ENCODE results near the gene TSGA10IP.

DNA sequence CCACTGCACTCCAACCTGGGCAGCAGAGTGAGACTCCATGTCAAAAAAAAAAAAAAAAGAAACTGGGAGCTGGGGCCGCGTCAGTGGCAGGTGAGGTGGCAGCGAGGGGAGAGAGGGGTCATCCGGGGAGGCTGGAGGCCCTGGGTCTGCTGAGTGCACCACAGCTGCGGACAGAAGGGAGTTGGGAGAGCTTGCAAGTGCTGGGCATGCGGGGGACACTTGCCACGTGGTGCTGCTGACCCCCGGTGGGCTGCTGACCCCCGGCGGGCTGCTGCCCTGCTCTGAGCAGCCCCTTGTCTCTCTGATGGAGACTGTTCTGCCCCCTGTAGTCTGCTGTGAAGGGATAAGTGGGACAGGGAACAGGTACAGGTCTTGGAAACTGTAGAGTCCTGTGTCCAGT, 23.4 kb upstream of the TSGA10IP start:
- TF ChIP-seq, protein P1, sequence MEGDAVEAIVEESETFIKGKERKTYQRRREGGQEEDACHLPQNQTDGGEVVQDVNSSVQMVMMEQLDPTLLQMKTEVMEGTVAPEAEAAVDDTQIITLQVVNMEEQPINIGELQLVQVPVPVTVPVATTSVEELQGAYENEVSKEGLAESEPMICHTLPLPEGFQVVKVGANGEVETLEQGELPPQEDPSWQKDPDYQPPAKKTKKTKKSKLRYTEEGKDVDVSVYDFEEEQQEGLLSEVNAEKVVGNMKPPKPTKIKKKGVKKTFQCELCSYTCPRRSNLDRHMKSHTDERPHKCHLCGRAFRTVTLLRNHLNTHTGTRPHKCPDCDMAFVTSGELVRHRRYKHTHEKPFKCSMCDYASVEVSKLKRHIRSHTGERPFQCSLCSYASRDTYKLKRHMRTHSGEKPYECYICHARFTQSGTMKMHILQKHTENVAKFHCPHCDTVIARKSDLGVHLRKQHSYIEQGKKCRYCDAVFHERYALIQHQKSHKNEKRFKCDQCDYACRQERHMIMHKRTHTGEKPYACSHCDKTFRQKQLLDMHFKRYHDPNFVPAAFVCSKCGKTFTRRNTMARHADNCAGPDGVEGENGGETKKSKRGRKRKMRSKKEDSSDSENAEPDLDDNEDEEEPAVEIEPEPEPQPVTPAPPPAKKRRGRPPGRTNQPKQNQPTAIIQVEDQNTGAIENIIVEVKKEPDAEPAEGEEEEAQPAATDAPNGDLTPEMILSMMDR (IDR thresholded peaks at IDR 0.05), result no peak
- no peak for TF ChIP-seq ZFX (IDR thresholded peaks at IDR 0.05; ENCODE audit: borderline replicate concordance)

Data from 22Rv1 (cell line).